Measurements from ENCODE around the gene TOMT.
"Not testable (repeated sequence)": the region's sequence is repeated elsewhere in the genome, so short reads cannot be mapped to it uniquely, and the experiment has no call there.

Gene TOMT

DNA sequence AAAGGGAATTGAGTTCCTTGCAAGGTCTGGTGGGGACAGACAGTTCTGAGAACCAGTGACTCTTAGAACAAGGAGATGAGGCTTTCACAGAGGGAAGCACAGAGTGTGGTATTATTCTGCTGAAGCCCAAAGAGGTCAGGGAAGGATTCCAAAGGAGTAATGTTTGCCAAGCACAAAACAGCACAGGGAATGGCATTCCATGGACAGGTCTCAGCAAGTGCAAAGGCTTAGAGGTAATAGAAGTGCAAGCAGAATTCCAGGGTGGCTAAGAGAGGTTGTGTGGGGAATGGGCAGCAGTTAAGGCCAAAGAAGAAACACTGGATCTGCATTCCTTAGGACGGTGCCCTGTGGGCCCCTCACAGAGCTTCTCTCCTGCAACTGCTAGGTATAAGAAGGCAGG lies 36.4 kb downstream of the TOMT start:
- H3K4me2 ChIP-seq (ENCODE audit: low read length); H3K27me3 ChIP-seq (ENCODE audit: insufficient read depth, low read length); H3K4me3 ChIP-seq (ENCODE audit: low read depth, low read length); H3K79me2 ChIP-seq (ENCODE audit: control insufficient read depth, insufficient read depth, low read length, poor library complexity); H3K18ac ChIP-seq (ENCODE audit: low read length); H3K14ac ChIP-seq (ENCODE audit: low read length); H3K36me3 ChIP-seq (ENCODE audit: control insufficient read depth in 1 of 2, insufficient read depth in 2 of 2, low read length in 2 of 2); H3K9me3 ChIP-seq (ENCODE audit: insufficient read depth, low read depth, low read length); H3K23ac ChIP-seq (ENCODE audit: low read length); H3K27ac ChIP-seq (ENCODE audit: low read depth, low read length); H2BK120ac ChIP-seq (ENCODE audit: insufficient read depth, low read length, poor library complexity); H3K9ac ChIP-seq (ENCODE audit: low read length); H2BK5ac ChIP-seq (ENCODE audit: low read depth, low read length, poor library complexity); H3K79me1 ChIP-seq (ENCODE audit: low read length); H3K4ac ChIP-seq (ENCODE audit: low read depth, low read length); H2AK5ac ChIP-seq (ENCODE audit: low read length); H2AFZ ChIP-seq (ENCODE audit: insufficient read depth, low read length, poor library complexity); H4K8ac ChIP-seq (ENCODE audit: low read depth, low read length); H3K4me1 ChIP-seq (ENCODE audit: control insufficient read depth in 1 of 2, insufficient read depth in 2 of 2, low read length in 2 of 2); H4K12ac ChIP-seq (ENCODE audit: low read depth, low read length); H2BK12ac ChIP-seq (ENCODE audit: low read length); H4K91ac ChIP-seq (ENCODE audit: low read depth, low read length): not testable (repeated sequence)
- peak in 1 of 2 donors; percentile 25 for DNase-seq
- no CpG with 5 or more reads among the region's 1 CpG for WGBS (ENCODE audit: extremely low coverage, insufficient coverage, insufficient read length)

DNA sequence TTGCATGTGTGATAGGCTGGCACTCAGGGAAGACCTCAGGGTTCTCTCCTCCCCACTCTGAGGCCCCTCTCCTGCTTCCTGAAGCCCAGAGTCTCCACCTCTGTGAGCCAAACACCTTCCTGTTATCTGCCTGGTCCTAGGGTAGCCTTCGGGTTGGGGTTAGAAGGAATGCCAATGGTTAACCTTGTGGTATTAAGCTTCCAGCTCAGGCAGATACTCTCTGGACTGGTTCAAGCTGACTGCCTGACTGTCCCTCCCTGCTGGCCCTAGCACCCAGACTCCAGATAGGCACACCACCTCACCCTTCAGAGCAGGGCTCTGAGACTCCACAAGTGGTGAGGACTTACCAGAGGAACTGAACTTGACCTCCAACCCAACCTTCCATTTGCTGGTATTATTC lies 36.8 kb downstream of the TOMT start:
- no CpG with 5 or more reads among the region's 1 CpG for WGBS (ENCODE audit: extremely low coverage, insufficient coverage, insufficient read length)
- H3K4me2 ChIP-seq (ENCODE audit: low read length): not testable (repeated sequence)

DNA sequence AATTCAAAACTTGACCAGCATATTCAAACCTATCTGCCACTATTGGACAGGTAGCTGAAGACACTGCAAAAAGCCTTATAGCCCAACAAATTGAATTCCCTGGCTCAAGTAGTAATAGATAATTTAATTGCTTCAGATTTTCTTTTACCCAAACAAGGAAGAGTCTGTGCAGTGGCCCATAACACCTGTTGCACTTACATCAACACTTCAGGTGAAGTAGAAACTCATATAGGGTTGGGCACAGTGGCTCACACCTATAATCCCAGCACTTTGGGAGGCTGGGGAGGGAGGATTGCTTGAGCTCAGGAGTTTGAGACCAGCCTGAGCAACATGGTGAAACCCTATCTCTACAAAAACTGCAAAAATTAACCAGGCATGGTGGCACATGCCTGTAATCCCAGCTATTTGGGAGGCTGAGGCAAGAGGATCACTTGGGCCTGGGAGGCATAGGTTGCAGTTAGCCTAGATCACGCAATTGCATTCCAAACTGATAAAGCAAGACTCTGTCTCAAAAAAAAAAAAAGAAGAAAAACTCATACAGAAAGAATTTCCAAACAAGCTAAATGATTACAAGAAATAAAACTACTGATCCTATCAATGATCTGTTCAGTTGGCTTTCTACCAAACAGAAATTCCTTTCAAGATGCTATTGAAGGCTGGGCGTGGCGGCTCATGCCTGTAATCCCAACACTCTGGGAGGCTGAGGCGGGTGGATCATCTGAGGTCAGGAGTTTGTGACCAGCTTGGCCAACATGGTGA lies 39.3 kb downstream of the TOMT start:
- Histone ChIP-seq H3K18ac (ENCODE audit: low read length) (no peak overlapping the region), H3K4me2 (ENCODE audit: low read length) (no peak overlapping the region), H3K4me3 (ENCODE audit: low read depth, low read length) (no peak overlapping the region), H3K36me3 (ENCODE audit: control insufficient read depth in 1 of 2, insufficient read depth in 2 of 2, low read length in 2 of 2) (no peaks in the 10 kb centered on the region), H2BK12ac (ENCODE audit: low read length) (no peak overlapping the region), H3K9ac (ENCODE audit: low read length) (no peak overlapping the region), H4K8ac (ENCODE audit: low read depth, low read length) (no peak overlapping the region), H2AK5ac (ENCODE audit: low read length) (no peak overlapping the region), H3K79me2 (ENCODE audit: control insufficient read depth, insufficient read depth, low read length, poor library complexity) (no peaks in the 10 kb centered on the region), H3K14ac (ENCODE audit: low read length) (no peak overlapping the region), H3K27me3 (ENCODE audit: insufficient read depth, low read length) (no peaks in the 10 kb centered on the region), H3K9me3 (ENCODE audit: insufficient read depth, low read depth, low read length) (no peaks in the 10 kb centered on the region), H3K27ac (ENCODE audit: low read depth, low read length) (no peak overlapping the region), H2BK120ac (ENCODE audit: insufficient read depth, low read length, poor library complexity) (no peak overlapping the region), H2AFZ (ENCODE audit: insufficient read depth, low read length, poor library complexity) (no peak overlapping the region), H3K4ac (ENCODE audit: low read depth, low read length) (no peak overlapping the region), H4K91ac (ENCODE audit: low read depth, low read length) (no peak overlapping the region), H3K4me1 (ENCODE audit: control insufficient read depth in 1 of 2, insufficient read depth in 2 of 2, low read length in 2 of 2) (no peaks in the 10 kb centered on the region), H3K79me1 (ENCODE audit: low read length) (no peaks in the 10 kb centered on the region), H3K23ac (ENCODE audit: low read length) (no peak overlapping the region), H2BK5ac (ENCODE audit: low read depth, low read length, poor library complexity) (no peak overlapping the region), H4K12ac (ENCODE audit: low read depth, low read length) (no peak overlapping the region)
- peak; percentile 86 to 95 for DNase-seq
- WGBS (ENCODE audit: extremely low coverage, insufficient coverage, insufficient read length): no CpG with 5 or more reads among the region's 4 CpGs

More for the DNA sequence above, 36.8 kb downstream of the TOMT start:
- not testable (repeated sequence) for H3K23ac ChIP-seq (ENCODE audit: low read length); H4K91ac ChIP-seq (ENCODE audit: low read depth, low read length); H3K4me1 ChIP-seq (ENCODE audit: control insufficient read depth in 1 of 2, insufficient read depth in 2 of 2, low read length in 2 of 2); H4K8ac ChIP-seq (ENCODE audit: low read depth, low read length); H2BK12ac ChIP-seq (ENCODE audit: low read length); H2BK120ac ChIP-seq (ENCODE audit: insufficient read depth, low read length, poor library complexity); DNase-seq; H3K79me2 ChIP-seq (ENCODE audit: control insufficient read depth, insufficient read depth, low read length, poor library complexity); H3K36me3 ChIP-seq (ENCODE audit: control insufficient read depth in 1 of 2, insufficient read depth in 2 of 2, low read length in 2 of 2); H3K9me3 ChIP-seq (ENCODE audit: insufficient read depth, low read depth, low read length); H2AK5ac ChIP-seq (ENCODE audit: low read length); H3K27me3 ChIP-seq (ENCODE audit: insufficient read depth, low read length); H3K18ac ChIP-seq (ENCODE audit: low read length); H3K4ac ChIP-seq (ENCODE audit: low read depth, low read length); H3K9ac ChIP-seq (ENCODE audit: low read length); H3K27ac ChIP-seq (ENCODE audit: low read depth, low read length); H3K79me1 ChIP-seq (ENCODE audit: low read length); H4K12ac ChIP-seq (ENCODE audit: low read depth, low read length); H2AFZ ChIP-seq (ENCODE audit: insufficient read depth, low read length, poor library complexity); H3K14ac ChIP-seq (ENCODE audit: low read length); H2BK5ac ChIP-seq (ENCODE audit: low read depth, low read length, poor library complexity); H3K4me3 ChIP-seq (ENCODE audit: low read depth, low read length)

DNA sequence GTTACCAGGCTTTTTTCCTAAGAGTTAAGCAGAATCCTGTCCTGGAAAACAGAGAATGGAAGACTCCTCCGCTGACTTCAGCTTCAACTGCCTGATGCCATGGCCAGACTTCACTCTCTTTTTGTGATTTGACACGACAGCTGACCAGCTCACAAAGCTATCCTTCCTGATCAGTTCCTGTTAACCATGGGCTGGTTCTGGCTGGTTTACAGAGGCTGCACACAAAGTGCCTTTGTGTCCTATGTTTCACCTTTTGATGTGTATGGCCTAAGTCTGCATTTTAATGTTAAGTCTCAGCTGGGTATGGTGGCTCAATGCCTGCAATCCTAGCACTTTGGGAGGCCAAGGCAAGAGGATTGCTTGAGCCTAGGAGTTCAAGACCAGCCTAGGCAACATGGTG lies 40.9 kb downstream of the TOMT start:
- Histone ChIP-seq H3K9ac (ENCODE audit: low read length) (no peak overlapping the region), H2BK120ac (ENCODE audit: insufficient read depth, low read length, poor library complexity) (no peak overlapping the region), H3K23ac (ENCODE audit: low read length) (no peak overlapping the region), H3K4ac (ENCODE audit: low read depth, low read length) (no peak overlapping the region), H3K4me1 (ENCODE audit: control insufficient read depth in 1 of 2, insufficient read depth in 2 of 2, low read length in 2 of 2) (no peaks in the 10 kb centered on the region), H3K27ac (ENCODE audit: low read depth, low read length) (no peak overlapping the region), H3K36me3 (ENCODE audit: control insufficient read depth in 1 of 2, insufficient read depth in 2 of 2, low read length in 2 of 2) (no peaks in the 10 kb centered on the region), H3K18ac (ENCODE audit: low read length) (no peak overlapping the region), H3K79me2 (ENCODE audit: control insufficient read depth, insufficient read depth, low read length, poor library complexity) (no peaks in the 10 kb centered on the region), H2AK5ac (ENCODE audit: low read length) (no peak overlapping the region), H3K4me2 (ENCODE audit: low read length) (no peak overlapping the region), H2AFZ (ENCODE audit: insufficient read depth, low read length, poor library complexity) (no peak overlapping the region), H2BK5ac (ENCODE audit: low read depth, low read length, poor library complexity) (no peak overlapping the region), H3K27me3 (ENCODE audit: insufficient read depth, low read length) (no peaks in the 10 kb centered on the region), H3K9me3 (ENCODE audit: insufficient read depth, low read depth, low read length) (no peaks in the 10 kb centered on the region), H2BK12ac (ENCODE audit: low read length) (no peak overlapping the region), H3K79me1 (ENCODE audit: low read length) (no peaks in the 10 kb centered on the region), H3K4me3 (ENCODE audit: low read depth, low read length) (no peak overlapping the region), H3K14ac (ENCODE audit: low read length) (no peak overlapping the region), H4K91ac (ENCODE audit: low read depth, low read length) (no peak overlapping the region), H4K8ac (ENCODE audit: low read depth, low read length) (no peak overlapping the region), H4K12ac (ENCODE audit: low read depth, low read length) (no peak overlapping the region)
- no CpG with 5 or more reads among the region's 2 CpGs for WGBS (ENCODE audit: extremely low coverage, insufficient coverage, insufficient read length)
- no peak for DNase-seq
